ENCODE data around the gene HOXB9.

DNA sequence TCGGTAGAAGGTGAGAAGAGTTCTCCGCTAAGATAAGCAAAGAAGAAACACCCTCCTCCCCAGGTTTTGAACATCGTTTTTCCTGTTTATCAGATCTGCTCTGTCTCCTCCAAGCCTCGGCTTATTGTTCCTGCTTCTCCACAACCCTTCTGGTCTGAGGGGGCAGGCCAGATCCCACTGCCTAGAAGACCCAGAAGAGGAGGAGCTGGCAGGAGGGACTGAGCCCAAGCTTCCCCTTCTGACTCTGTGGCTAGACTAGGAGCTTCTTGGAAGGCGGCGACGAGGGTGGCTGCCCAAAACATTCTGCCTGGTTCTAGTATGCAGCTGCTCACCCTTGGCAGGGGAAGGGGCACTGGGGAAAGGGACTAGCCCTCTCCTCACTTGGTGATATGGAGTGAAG, 27.4 kb downstream of the HOXB9 start:
- TF ChIP-seq, protein P1, sequence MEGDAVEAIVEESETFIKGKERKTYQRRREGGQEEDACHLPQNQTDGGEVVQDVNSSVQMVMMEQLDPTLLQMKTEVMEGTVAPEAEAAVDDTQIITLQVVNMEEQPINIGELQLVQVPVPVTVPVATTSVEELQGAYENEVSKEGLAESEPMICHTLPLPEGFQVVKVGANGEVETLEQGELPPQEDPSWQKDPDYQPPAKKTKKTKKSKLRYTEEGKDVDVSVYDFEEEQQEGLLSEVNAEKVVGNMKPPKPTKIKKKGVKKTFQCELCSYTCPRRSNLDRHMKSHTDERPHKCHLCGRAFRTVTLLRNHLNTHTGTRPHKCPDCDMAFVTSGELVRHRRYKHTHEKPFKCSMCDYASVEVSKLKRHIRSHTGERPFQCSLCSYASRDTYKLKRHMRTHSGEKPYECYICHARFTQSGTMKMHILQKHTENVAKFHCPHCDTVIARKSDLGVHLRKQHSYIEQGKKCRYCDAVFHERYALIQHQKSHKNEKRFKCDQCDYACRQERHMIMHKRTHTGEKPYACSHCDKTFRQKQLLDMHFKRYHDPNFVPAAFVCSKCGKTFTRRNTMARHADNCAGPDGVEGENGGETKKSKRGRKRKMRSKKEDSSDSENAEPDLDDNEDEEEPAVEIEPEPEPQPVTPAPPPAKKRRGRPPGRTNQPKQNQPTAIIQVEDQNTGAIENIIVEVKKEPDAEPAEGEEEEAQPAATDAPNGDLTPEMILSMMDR (IDR thresholded peaks at IDR 0.05; ENCODE audit: insufficient read depth, low read depth, low read length), result no peak
- TF ChIP-seq EZH2 (IDR thresholded peaks at IDR 0.05; ENCODE audit: insufficient read depth, low read length), result no peak

Data from astrocyte (in vitro differentiated cells and primary cell).